WTC11 (cell line): Measurements from ENCODE around the gene RBM3. TPM values are rescaled to one million over a fixed set of nuclear protein-coding genes. Genes with fewer than 3 reads are reported as not detected.

ENCODE experiments used
- ATAC-seq: fragments of 200-7000 bp; cut with Tn5 transposase; 2 replicates; pipeline ENCODE4 v1.10.0; 2021; ENCODE audit warnings: mild to moderate bottlenecking, moderate library complexity
- CTCF ChIA-PET: fragments of 300-600 bp; sonication (Branson Sonifier 250); formaldehyde crosslinking; loops from one replicate; lab custom pipeline; 2021; ENCODE audit warnings: antibody characterized with exemption; lab: Charles Lee
- POLR2A ChIA-PET: fragments of 350-600 bp; sonication (Branson Sonifier 250); formaldehyde crosslinking; loops from one replicate; lab custom pipeline; 2021; ENCODE audit warnings: antibody characterized with exemption; lab: Charles Lee
- DNase-seq: peaks from one replicate; pipeline ENCODE4 v3.0.0; 2021; ENCODE audit warnings: low spot score
- H3K27ac Mint-ChIP-seq: 2 replicates; pipeline ENCODE4 v1.8.0; 2021; ENCODE audit warnings: mixed read lengths
- H3K27me3 Mint-ChIP-seq: 2 replicates; pipeline ENCODE4 v1.8.0; 2021; ENCODE audit warnings: low read depth, mild to moderate bottlenecking, moderate library complexity, mixed read lengths
- H3K36me3 Mint-ChIP-seq: 2 replicates; pipeline ENCODE4 v1.8.0; 2021; ENCODE audit warnings: mixed read lengths
- H3K4me1 Mint-ChIP-seq: 2 replicates; pipeline ENCODE4 v1.8.0; 2022; ENCODE audit warnings: mixed read lengths
- H3K4me3 Mint-ChIP-seq: 2 replicates; pipeline ENCODE4 v1.8.0; 2021; ENCODE audit warnings: mild to moderate bottlenecking, moderate library complexity, mixed read lengths
- H3K9me3 Mint-ChIP-seq: 2 replicates; pipeline ENCODE4 v1.8.0; 2021; ENCODE audit warnings: mixed read lengths
- ETV6 ChIP-seq: sonication (generic); formaldehyde crosslinking; IDR thresholded peaks from 2 replicates; pipeline ENCODE4 v1.8.1; 2022; ENCODE audit warnings: mild to moderate bottlenecking, missing genetic modification reagents
- FOXP4 ChIP-seq: sonication (generic); formaldehyde crosslinking; IDR thresholded peaks from 2 replicates; pipeline ENCODE4 v1.8.0; 2022; ENCODE audit warnings: mild to moderate bottlenecking, missing genetic modification reagents
- KAT7 ChIP-seq: sonication (generic); formaldehyde crosslinking; IDR thresholded peaks from 2 replicates; pipeline ENCODE4 v1.8.1; 2023; ENCODE audit warnings: missing genetic modification reagents, mild to moderate bottlenecking, borderline replicate concordance
- NFATC4 ChIP-seq: fragments of 250-450 bp; sonication (Bioruptor Pico); IDR thresholded peaks from 2 replicates; pipeline ENCODE4 v1.9.0; 2021; ENCODE audit warnings: mild to moderate bottlenecking
- NR1H2 ChIP-seq: sonication (generic); formaldehyde crosslinking; IDR thresholded peaks from 2 replicates; pipeline ENCODE4 v1.9.0; 2021; ENCODE audit warnings: mild to moderate bottlenecking, moderate library complexity, missing genetic modification reagents
- NR2C2 ChIP-seq: sonication (generic); formaldehyde crosslinking; IDR thresholded peaks from 2 replicates; pipeline ENCODE4 v1.8.0; 2022; ENCODE audit warnings: mild to moderate bottlenecking, missing genetic modification reagents
- PRDM15 ChIP-seq: sonication (generic); formaldehyde crosslinking; IDR thresholded peaks from 2 replicates; pipeline ENCODE4 v1.8.0; 2022; ENCODE audit warnings: missing genetic modification reagents
- RELA ChIP-seq: sonication (generic); formaldehyde crosslinking; IDR thresholded peaks from 2 replicates; pipeline ENCODE4 v1.8.1; 2022; ENCODE audit warnings: missing genetic modification reagents, mild to moderate bottlenecking, borderline replicate concordance
- SMAD4 ChIP-seq: sonication (generic); formaldehyde crosslinking; IDR thresholded peaks from 2 replicates; pipeline ENCODE4 v1.8.0; 2022; ENCODE audit warnings: mild to moderate bottlenecking, missing genetic modification reagents
- SP1 ChIP-seq: sonication (generic); formaldehyde crosslinking; conservative IDR thresholded peaks from 2 replicates; pipeline ENCODE4 v1.8.1; 2022; ENCODE audit warnings: missing genetic modification reagents
- STAT6 ChIP-seq: sonication (generic); formaldehyde crosslinking; conservative IDR thresholded peaks from 2 replicates; pipeline ENCODE4 v1.8.1; 2023; ENCODE audit warnings: mild to moderate bottlenecking, low read depth, missing genetic modification reagents, moderate library complexity
- TEAD4 ChIP-seq: sonication (generic); formaldehyde crosslinking; IDR thresholded peaks from 2 replicates; pipeline ENCODE4 v1.8.0; 2022; ENCODE audit warnings: mild to moderate bottlenecking, missing genetic modification reagents
- TP53 ChIP-seq: sonication (generic); formaldehyde crosslinking; IDR thresholded peaks from 2 replicates; pipeline ENCODE4 v1.8.1; 2023; ENCODE audit warnings: mild to moderate bottlenecking, missing genetic modification reagents
- ZNF138 ChIP-seq: sonication (generic); formaldehyde crosslinking; conservative IDR thresholded peaks from 2 replicates; pipeline ENCODE4 v1.8.1; 2022; ENCODE audit warnings: mild to moderate bottlenecking, moderate library complexity, missing genetic modification reagents
- ZNF219 ChIP-seq: sonication (generic); formaldehyde crosslinking; IDR thresholded peaks from 2 replicates; pipeline ENCODE4 v1.8.0; 2023; ENCODE audit warnings: missing genetic modification reagents, mild to moderate bottlenecking, borderline replicate concordance
- ZNF232 ChIP-seq: sonication (generic); formaldehyde crosslinking; IDR thresholded peaks from 2 replicates; pipeline ENCODE4 v1.8.0; 2022; ENCODE audit warnings: mild to moderate bottlenecking, missing genetic modification reagents
- ZNF532 ChIP-seq: fragments of 250-450 bp; sonication (Bioruptor Pico); IDR thresholded peaks from 2 replicates; pipeline ENCODE4 v1.9.0; 2021; ENCODE audit warnings: mild to moderate bottlenecking, borderline replicate concordance
- ZNF671 ChIP-seq: fragments of 250-450 bp; sonication (Bioruptor Pico); IDR thresholded peaks from 2 replicates; pipeline ENCODE4 v1.8.0; 2021; ENCODE audit warnings: mild to moderate bottlenecking
- ZSCAN18 ChIP-seq: fragments of 250-450 bp; sonication (Bioruptor Pico); IDR thresholded peaks from 2 replicates; pipeline ENCODE4 v2.1.2; 2022; ENCODE audit warnings: mild to moderate bottlenecking, moderate library complexity
- total RNA-seq: library from RNA; stranded (reverse); gene quantifications from 3 replicates; pipeline ENCODE4 v1.2.3, GENCODE V29; 2021

Gene RBM3
- total RNA-seq, 1 experiment from 2014 or later: 148 TPM

- peaks cover 9% of the 10 kb centered on the region; the same call in 1 of the 2 replicates for H3K4me1 Mint-ChIP-seq
- no peaks in the 10 kb centered on the region for H3K27me3 Mint-ChIP-seq
- H3K36me3 Mint-ChIP-seq: peaks cover 2% of the 10 kb centered on the region; the same call in 1 of the 2 replicates
- ChIA-PET POLR2A (no interaction called here), CTCF (interaction anchor here (1.0 kb wide), 1 partner anchor 16 kb away, joined by 3 read pairs; no protein-coding TSS in a partner anchor)
- H3K4me3 Mint-ChIP-seq: no peak overlapping the region
- no peak overlapping the region for H3K27ac Mint-ChIP-seq
- TF ChIP-seq ETV6 (CRISPR knock-in tag) (no peak), NR1H2 (CRISPR knock-in tag) (no peak), FOXP4 (CRISPR knock-in tag) (no peak), ZNF671 (CRISPR knock-in tag) (no peak), RELA (CRISPR knock-in tag) (no peak), PRDM15 (CRISPR knock-in tag) (no peak), ZNF532 (CRISPR knock-in tag) (no peak), SP1 (CRISPR knock-in tag) (no peak), NFATC4 (CRISPR knock-in tag) (no peak), ZNF232 (CRISPR knock-in tag) (no peak), ZSCAN18 (no peak), ZNF138 (CRISPR knock-in tag) (no peak), KAT7 (CRISPR knock-in tag) (no peak), ZNF219 (no peak), STAT6 (CRISPR knock-in tag) (no peak), TEAD4 (CRISPR knock-in tag) (no peak), NR2C2 (no peak), TP53 (CRISPR knock-in tag) (no peak), SMAD4 (CRISPR knock-in tag) (no peak)
- TF ChIP-seq, all 79 proteins: peak for 0
- ATAC-seq (no peak), DNase-seq (no peak)
- H3K9me3 Mint-ChIP-seq: no peaks in the 10 kb centered on the region
Observed at GRCh38 chrX:48604701-48605100, 30.4 kb downstream of the RBM3 start.
